Keratinocyte (primary cell): ENCODE data around the gene ZNF593OS. TPM values are rescaled to one million over a fixed set of nuclear protein-coding genes. Genes with fewer than 3 reads are reported as not detected.

Experiments
- DNase-seq: peaks from one replicate; pipeline ENCODE4 v3.0.0-alpha.2; 2011; ENCODE audit warnings: low read depth, missing footprints, low spot score
- FAIRE-seq: peaks from 2 replicates; lab custom pipeline; 2011; peaks lifted over from hg19 to GRCh38; lab: Jason Lieb, UNC
- H2AFZ ChIP-seq: 2 replicates; pipeline ENCODE4 v1.6.0; 2012; ENCODE audit warnings: low read length, control low read depth, inconsistent platforms; ENCODE audit not compliant: control insufficient read depth
- H3K27ac ChIP-seq: 2 replicates; pipeline ENCODE4 v1.5.1; 2011; ENCODE audit warnings: low read length; ENCODE audit not compliant: control insufficient read depth, insufficient read depth
- H3K27me3 ChIP-seq: 3 replicates; pipeline ENCODE4 v1.6.0; 2011; ENCODE audit warnings: low read length; ENCODE audit not compliant: control insufficient read depth, insufficient read depth; ENCODE audit errors: extremely low read depth
- H3K36me3 ChIP-seq, 2 experiments: 2 replicates in 1 of 2; 3 replicates in 1 of 2; pipeline ENCODE4 v1.5.1; 2011; ENCODE audit warnings: low read length in 2 of 2, mild to moderate bottlenecking in 1 of 2; ENCODE audit not compliant: control insufficient read depth in 2 of 2, insufficient read depth in 2 of 2; ENCODE audit errors: extremely low read depth in 1 of 2
- H3K4me1 ChIP-seq: 3 replicates; pipeline ENCODE4 v1.5.1; 2011; ENCODE audit warnings: low read length; ENCODE audit not compliant: control insufficient read depth, insufficient read depth; ENCODE audit errors: extremely low read depth
- H3K4me2 ChIP-seq: 3 replicates; pipeline ENCODE4 v1.6.0; 2011; ENCODE audit warnings: low read depth, low read length; ENCODE audit not compliant: control insufficient read depth, insufficient read depth; ENCODE audit errors: extremely low read depth
- H3K4me3 ChIP-seq, 3 experiments: fragments of 200-600 bp in 1 of 3; sonication (generic) in 1 of 3; 2 replicates in 2 of 3; 3 replicates in 1 of 3; pipeline ENCODE4 v1.5.1; 2011 to 2016; ENCODE audit warnings: low read length in 3 of 3, mild to moderate bottlenecking in 3 of 3, control low read depth in 2 of 3, inconsistent platforms in 1 of 3, low read depth in 1 of 3, mixed read lengths in 1 of 3, mixed run types in 1 of 3, moderate library complexity in 1 of 3; ENCODE audit not compliant: control insufficient read depth in 2 of 3, insufficient read depth in 2 of 3; ENCODE audit errors: extremely low read depth in 1 of 3
- H3K79me2 ChIP-seq: 2 replicates; pipeline ENCODE4 v1.6.0; 2012; ENCODE audit warnings: low read length; ENCODE audit not compliant: control insufficient read depth, insufficient read depth
- H3K9ac ChIP-seq: 3 replicates; pipeline ENCODE4 v1.6.0; 2011; ENCODE audit warnings: low read length; ENCODE audit not compliant: control insufficient read depth, insufficient read depth; ENCODE audit errors: extremely low read depth
- H3K9me1 ChIP-seq: 3 replicates; pipeline ENCODE4 v1.6.0; 2011; ENCODE audit warnings: low read length; ENCODE audit not compliant: control insufficient read depth, insufficient read depth; ENCODE audit errors: extremely low read depth
- H3K9me3 ChIP-seq: 2 replicates; pipeline ENCODE4 v1.5.1; 2012; ENCODE audit warnings: low read depth, low read length; ENCODE audit not compliant: control insufficient read depth
- H4K20me1 ChIP-seq: 3 replicates; pipeline ENCODE4 v1.6.0; 2011; ENCODE audit warnings: low read length; ENCODE audit not compliant: control insufficient read depth, insufficient read depth; ENCODE audit errors: extremely low read depth
- CTCF ChIP-seq, 3 experiments: IDR thresholded peaks in 1 of 3; conservative IDR thresholded peaks in 1 of 3; optimal IDR thresholded peaks in 1 of 3; 2 replicates in 2 of 3; 3 replicates in 1 of 3; pipeline versions ENCODE3 to v1.5.1; 2011; ENCODE audit warnings: low read length in 3 of 3, mild to moderate bottlenecking in 3 of 3, moderate library complexity in 2 of 3, control low read depth in 1 of 3, inconsistent platforms in 1 of 3; ENCODE audit not compliant: insufficient read depth in 2 of 3; ENCODE audit errors: extremely low read depth in 1 of 3
- EZH2 ChIP-seq: IDR thresholded peaks from one replicate; pipeline ENCODE4 v1.6.1; 2012; ENCODE audit warnings: inconsistent platforms, mild to moderate bottlenecking, low read length, moderate library complexity
- dilution Hi-C: fragments of 300-500 bp; cut with MboI; formaldehyde crosslinking; loops from one replicate; pipeline ENCODE4 v1.7.0; 2020; ENCODE audit warnings: low sequenced_read_pairs; ENCODE audit not compliant: extremely low pct_ligation_motif_present
- polyA plus RNA-seq, 5 experiments: library from polyadenylated mRNA; depleted of rRNA in 3 of 5; stranded (reverse) in 3 of 5; stranded (forward) in 1 of 5; unstranded in 1 of 5; fragments of >200 nt; gene quantifications; 1 replicate in 1 of 5; 2 replicates in 3 of 5; 3 replicates in 1 of 5; pipeline versions ENCODE4 v1.2.1 to v1.2.3, GENCODE V29; 2011 to 2012; ENCODE audit warnings: missing spikeins in 2 of 5, low read depth in 1 of 5, low replicate concordance in 1 of 5

The ZNF593OS gene
- polyA plus RNA-seq, 1 donor (not counting 4 experiments of a cell fraction or from before 2014, with no cell fraction given): not detected

DNA sequence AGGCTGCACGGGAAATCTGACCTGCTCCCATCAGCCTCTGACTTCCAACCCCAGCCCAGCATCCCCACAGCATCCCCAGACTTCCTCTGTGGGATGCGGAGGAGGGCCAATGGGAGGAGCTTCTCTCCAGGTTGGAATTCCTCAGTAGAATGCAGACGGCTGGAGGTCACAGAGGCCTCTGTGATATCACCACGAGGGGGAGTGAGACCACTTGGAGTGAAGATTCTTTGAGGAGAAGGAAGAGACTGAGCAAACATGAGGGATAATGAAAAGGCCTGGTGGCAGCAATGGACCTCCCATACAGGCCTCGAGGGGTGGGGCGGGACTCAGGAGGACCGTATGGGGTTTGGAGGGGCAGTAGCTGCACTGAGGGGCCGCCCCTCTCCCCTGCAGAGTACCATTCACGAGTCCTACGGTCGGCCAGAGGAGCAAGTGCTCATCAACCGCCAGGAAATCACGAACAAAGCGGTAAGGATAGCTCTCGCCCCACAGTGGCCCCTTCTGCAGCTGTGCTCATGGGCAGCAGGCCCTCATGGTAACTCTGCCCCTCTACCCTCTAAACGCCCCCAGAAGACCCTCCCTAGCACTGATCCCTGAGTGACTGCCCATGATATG is 18.8 kb upstream of the ZNF593OS start, which contains the start of gene CATSPER4:
Gene CATSPER4, plus strand, starts transcription at position 230 of the 615 bp plus-strand sequence. Its CDS starts 26 bp downstream, at position 256.
- H3K4me3 ChIP-seq: no peak within 1 kb of the TSS
- no peak for DNase-seq
- no peaks in the 10 kb centered on the region for H3K9me3 ChIP-seq
- H3K4me1 ChIP-seq: no peaks in the 10 kb centered on the region
- no peaks in the 10 kb centered on the region for H3K9me1 ChIP-seq
- H2AFZ ChIP-seq: no peak within 1 kb of the TSS
- peaks cover 18 to 23% of the 10 kb centered on the region in 2 experiments for H3K36me3 ChIP-seq
- no peaks in the 10 kb centered on the region for H4K20me1 ChIP-seq
- dilution Hi-C loops: no loop called here
- no peaks in the 10 kb centered on the region for H3K27me3 ChIP-seq
- TF ChIP-seq EZH2: no peak
- TF ChIP-seq CTCF (optimal IDR thresholded peaks at IDR 0.05 in 1 of 3, IDR thresholded peaks at IDR 0.05 in 1 of 3, conservative IDR thresholded peaks at IDR 0.05 in 1 of 3; ENCODE audit: extremely low read depth in 1 of 3, insufficient read depth in 2 of 3, low read length in 3 of 3): peak in 2 of 3 experiments; percentile 11 to 22
- H3K79me2 ChIP-seq: no peaks in the 10 kb centered on the region
- H3K4me2 ChIP-seq: no peak within 1 kb of the TSS
- FAIRE-seq: no peak
- no peak within 1 kb of the TSS for H3K9ac ChIP-seq
- H3K27ac ChIP-seq: no peak within 1 kb of the TSS

GRCh38 chr1:26189751-26190275 is 18.2 kb upstream of the ZNF593OS start:
- Histone ChIP-seq H4K20me1 (no peaks in the 10 kb centered on the region), H3K79me2 (no peaks in the 10 kb centered on the region), H3K36me3 (peaks cover 18 to 24% of the 10 kb centered on the region in 2 experiments), H3K4me3 (no peak overlapping the region), H3K27me3 (no peaks in the 10 kb centered on the region), H3K9ac (no peak overlapping the region), H2AFZ (no peak overlapping the region), H3K4me1 (no peaks in the 10 kb centered on the region), H3K4me2 (no peak overlapping the region), H3K27ac (no peak overlapping the region), H3K9me1 (no peaks in the 10 kb centered on the region), H3K9me3 (no peaks in the 10 kb centered on the region)
- no peak for FAIRE-seq
- dilution Hi-C loops: no loop called here
- DNase-seq: no peak
- no peak for TF ChIP-seq EZH2
- no peak for TF ChIP-seq CTCF (optimal IDR thresholded peaks at IDR 0.05 in 1 of 3, IDR thresholded peaks at IDR 0.05 in 1 of 3, conservative IDR thresholded peaks at IDR 0.05 in 1 of 3; ENCODE audit: extremely low read depth in 1 of 3, insufficient read depth in 2 of 3, low read length in 3 of 3)
